Fibroblast of skin of back (primary cell): Measurements from ENCODE around the gene TRAF4.
"Not testable (repeated sequence)": the region's sequence is repeated elsewhere in the genome, so short reads cannot be mapped to it uniquely, and the experiment has no call there.

Source experiments
- DNase-seq: peaks from one replicate; pipeline ENCODE4 v3.0.0-alpha.2; 2013

The TRAF4 gene

GRCh38 chr17:28715217-28715616 is 28.6 kb upstream of the TRAF4 start:
- no peak for DNase-seq

GRCh38 chr17:28716740-28717577 is 26.9 kb upstream of the TRAF4 start:
- peak; percentile 37 for DNase-seq

GRCh38 chr17:28717578-28718332 is 26.1 kb upstream of the TRAF4 start, which contains the start of gene RAB34:
Gene RAB34, minus strand, starts transcription at chr17:28717868. Its CDS starts 602 bp downstream, at chr17:28717266.
- peak; percentile 94 for DNase-seq

GRCh38 chr17:28718333-28719020 is 25.3 kb upstream of the TRAF4 start:
- DNase-seq = peak; percentile 64

- no peak for DNase-seq
Observed at GRCh38 chr17:28719021-28719433, 24.8 kb upstream of the TRAF4 start.

GRCh38 chr17:28720247-28720996 is 23.4 kb upstream of the TRAF4 start:
- DNase-seq = no peak

- not testable (repeated sequence) for DNase-seq
Observed at GRCh38 chr17:28720997-28721329, 22.8 kb upstream of the TRAF4 start.

GRCh38 chr17:28722417-28723158 is 21.2 kb upstream of the TRAF4 start:
- DNase-seq = no peak

GRCh38 chr17:28723159-28723835 is 20.5 kb upstream of the TRAF4 start:
- no peak for DNase-seq

GRCh38 chr17:28723836-28724499 is 19.8 kb upstream of the TRAF4 start:
- DNase-seq = not testable (repeated sequence)

GRCh38 chr17:28724500-28725165 is 19.2 kb upstream of the TRAF4 start:
- no peak for DNase-seq

- DNase-seq = peak; percentile 42
Observed at GRCh38 chr17:28725166-28725659, 18.6 kb upstream of the TRAF4 start.

- peak; percentile 81 for DNase-seq
Observed at GRCh38 chr17:28725660-28726225, 18.1 kb upstream of the TRAF4 start.

GRCh38 chr17:28726226-28726626 is 17.6 kb upstream of the TRAF4 start, which contains the start of gene TLCD1:
Gene TLCD1, minus strand, starts transcription at chr17:28726233. Its CDS starts 136 bp downstream, at chr17:28726097.
- peak; percentile 70 for DNase-seq

- peak; percentile 91 for DNase-seq
Observed at GRCh38 chr17:28726627-28727491, 17.0 kb upstream of the TRAF4 start.

GRCh38 chr17:28728364-28729200 is 15.2 kb upstream of the TRAF4 start, which contains the start of gene NEK8:
Gene NEK8, plus strand, starts transcription at chr17:28728788. Its CDS starts 26 bp downstream, at chr17:28728814.
- peak; percentile 93 for DNase-seq

GRCh38 chr17:28729950-28730330 is 13.9 kb upstream of the TRAF4 start:
- no peak for DNase-seq
